SK-N-SH treated with all-trans-retinoic acid at 6 μM for 48 hours (cell line): ENCODE measurements around the gene SCN9A.

Source experiments
- ATAC-seq: fragments of 200-7000 bp; cut with Tn5 transposase; 3 replicates; pipeline ENCODE4 v1.9.1; 2020; ENCODE audit warnings: mild to moderate bottlenecking, moderate library complexity
- ARNTL ChIP-seq: fragments of 450-650 bp; formaldehyde crosslinking; IDR thresholded peaks from 2 replicates; pipeline ENCODE4 v1.5.0; 2020; ENCODE audit warnings: low read depth, mild to moderate bottlenecking, moderate library complexity, borderline replicate concordance
- BACH2 ChIP-seq: fragments of 250-450 bp; sonication (Bioruptor Pico); IDR thresholded peaks from 2 replicates; pipeline ENCODE4 v1.9.0; 2021; ENCODE audit warnings: mild to moderate bottlenecking, borderline replicate concordance
- CSDC2 ChIP-seq: fragments of 250-450 bp; sonication (Bioruptor Pico); IDR thresholded peaks from 2 replicates; pipeline ENCODE4 v1.5.0; 2020; ENCODE audit warnings: mild to moderate bottlenecking, moderate library complexity
- ESRRG ChIP-seq: fragments of 250-450 bp; sonication (Bioruptor Pico); IDR thresholded peaks from 2 replicates; pipeline ENCODE4 v1.6.1; 2021; ENCODE audit warnings: mild to moderate bottlenecking
- GLIS3 ChIP-seq: fragments of 250-450 bp; sonication (Bioruptor Pico); IDR thresholded peaks from 2 replicates; pipeline ENCODE4 v1.5.0; 2020; ENCODE audit warnings: mild to moderate bottlenecking, moderate library complexity
- ISL1 ChIP-seq: fragments of 250-450 bp; sonication (Bioruptor Pico); IDR thresholded peaks from 2 replicates; pipeline ENCODE4 v2.1.2; 2022; ENCODE audit warnings: mild to moderate bottlenecking, moderate library complexity
- OSR1 ChIP-seq: fragments of 250-450 bp; sonication (Bioruptor Pico); IDR thresholded peaks from 2 replicates; pipeline ENCODE4 v1.8.0; 2022; ENCODE audit warnings: moderate library complexity, mild to moderate bottlenecking, inconsistent platforms
- PATZ1 ChIP-seq: fragments of 250-450 bp; sonication (Bioruptor Pico); IDR thresholded peaks from 2 replicates; pipeline ENCODE4 v1.8.0; 2020; ENCODE audit warnings: mild to moderate bottlenecking, moderate library complexity, borderline replicate concordance
- POU6F1 ChIP-seq: fragments of 250-450 bp; sonication (Bioruptor Pico); IDR thresholded peaks from 2 replicates; pipeline ENCODE4 v1.8.0; 2021; ENCODE audit warnings: low read depth, mild to moderate bottlenecking, moderate library complexity, borderline replicate concordance
- PPARA ChIP-seq: fragments of 250-450 bp; sonication (Bioruptor Pico); IDR thresholded peaks from 2 replicates; pipeline ENCODE4 v1.5.0; 2020; ENCODE audit warnings: mild to moderate bottlenecking, borderline replicate concordance
- RARB ChIP-seq: fragments of 250-450 bp; sonication (Bioruptor Pico); IDR thresholded peaks from 2 replicates; pipeline ENCODE4 v1.8.0; 2021; ENCODE audit warnings: mild to moderate bottlenecking, moderate library complexity
- SNAI2 ChIP-seq: fragments of 250-450 bp; sonication (Bioruptor Pico); IDR thresholded peaks from 2 replicates; pipeline ENCODE4 v1.5.0; 2020; ENCODE audit warnings: mild to moderate bottlenecking, moderate library complexity
- TCF4 ChIP-seq: fragments of 250-450 bp; sonication (Bioruptor Pico); IDR thresholded peaks from 2 replicates; pipeline ENCODE4 v1.8.0; 2021; ENCODE audit warnings: mild to moderate bottlenecking, moderate library complexity, borderline replicate concordance
- ZC3H10 ChIP-seq: fragments of 250-450 bp; sonication (Bioruptor Pico); IDR thresholded peaks from 2 replicates; pipeline ENCODE4 v1.5.1; 2021; ENCODE audit warnings: mild to moderate bottlenecking, moderate library complexity
- ZFP3 ChIP-seq: fragments of 250-450 bp; sonication (Bioruptor Pico); IDR thresholded peaks from 2 replicates; pipeline ENCODE4 v1.5.0; 2020; ENCODE audit warnings: mild to moderate bottlenecking, moderate library complexity
- ZNF70 ChIP-seq: fragments of 450-650 bp; formaldehyde crosslinking; IDR thresholded peaks from 2 replicates; pipeline ENCODE4 v1.5.0; 2020; ENCODE audit warnings: mild to moderate bottlenecking, moderate library complexity
- ZNF8 ChIP-seq: fragments of 450-650 bp; formaldehyde crosslinking; IDR thresholded peaks from 2 replicates; pipeline ENCODE4 v1.5.0; 2020; ENCODE audit warnings: mild to moderate bottlenecking, moderate library complexity
- TF ChIP-seq, protein P1 (sequence below): fragments of 250-450 bp; sonication (Bioruptor Pico); IDR thresholded peaks from 2 replicates; pipeline ENCODE4 v1.5.1; 2021; ENCODE audit warnings: mild to moderate bottlenecking, moderate library complexity
- TF ChIP-seq, protein P2 (sequence below): fragments of 250-450 bp; sonication (Bioruptor Pico); IDR thresholded peaks from 2 replicates; pipeline ENCODE4 v1.5.1; 2020; ENCODE audit warnings: low read depth, mild to moderate bottlenecking, moderate library complexity

SCN9A gene

DNA sequence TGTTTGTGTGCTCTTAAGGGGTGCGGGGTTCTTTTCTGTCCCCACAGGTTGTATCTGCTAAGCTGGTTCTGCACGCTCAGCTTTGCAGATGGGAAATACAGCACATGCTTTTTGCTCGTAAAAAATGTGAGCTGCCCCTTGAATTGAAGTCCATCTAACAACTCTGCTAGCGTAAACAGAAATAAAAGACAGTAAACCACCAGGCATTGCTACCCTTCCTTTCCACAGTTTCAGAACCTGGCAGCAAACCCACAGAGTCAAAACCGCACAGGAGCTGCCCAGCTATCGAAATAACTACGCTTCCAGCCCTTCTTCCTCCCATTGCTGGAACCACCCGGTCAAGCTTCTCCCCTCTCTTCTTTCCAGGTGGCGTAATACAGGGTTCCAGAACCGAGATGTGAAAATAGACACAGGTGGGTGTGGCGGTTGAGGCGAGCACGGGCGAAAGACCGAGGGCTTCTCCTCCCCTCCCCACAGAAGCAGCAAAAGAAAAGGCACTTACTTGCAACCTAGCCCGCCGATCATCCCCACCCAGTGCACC is 479 bp downstream of the SCN9A start (continued):
- TF ChIP-seq, protein P1, sequence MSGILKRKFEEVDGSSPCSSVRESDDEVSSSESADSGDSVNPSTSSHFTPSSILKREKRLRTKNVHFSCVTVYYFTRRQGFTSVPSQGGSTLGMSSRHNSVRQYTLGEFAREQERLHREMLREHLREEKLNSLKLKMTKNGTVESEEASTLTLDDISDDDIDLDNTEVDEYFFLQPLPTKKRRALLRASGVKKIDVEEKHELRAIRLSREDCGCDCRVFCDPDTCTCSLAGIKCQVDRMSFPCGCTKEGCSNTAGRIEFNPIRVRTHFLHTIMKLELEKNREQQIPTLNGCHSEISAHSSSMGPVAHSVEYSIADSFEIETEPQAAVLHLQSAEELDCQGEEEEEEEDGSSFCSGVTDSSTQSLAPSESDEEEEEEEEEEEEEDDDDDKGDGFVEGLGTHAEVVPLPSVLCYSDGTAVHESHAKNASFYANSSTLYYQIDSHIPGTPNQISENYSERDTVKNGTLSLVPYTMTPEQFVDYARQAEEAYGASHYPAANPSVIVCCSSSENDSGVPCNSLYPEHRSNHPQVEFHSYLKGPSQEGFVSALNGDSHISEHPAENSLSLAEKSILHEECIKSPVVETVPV (CRISPR knock-in tag) = no peak
- no peak for TF ChIP-seq PPARA (CRISPR knock-in tag)
- TF ChIP-seq RARB (CRISPR knock-in tag) = no peak
- no peak for TF ChIP-seq TCF4 (CRISPR knock-in tag)
- no peak for TF ChIP-seq BACH2 (CRISPR knock-in tag)

GRCh38 chr2:166373951-166374350 is 1.8 kb downstream of the SCN9A start:
- TF ChIP-seq ZNF8 (CRISPR knock-in tag) (no peak), SNAI2 (no peak), ZC3H10 (CRISPR knock-in tag) (no peak), POU6F1 (CRISPR knock-in tag) (no peak)
- TF ChIP-seq, protein P2, sequence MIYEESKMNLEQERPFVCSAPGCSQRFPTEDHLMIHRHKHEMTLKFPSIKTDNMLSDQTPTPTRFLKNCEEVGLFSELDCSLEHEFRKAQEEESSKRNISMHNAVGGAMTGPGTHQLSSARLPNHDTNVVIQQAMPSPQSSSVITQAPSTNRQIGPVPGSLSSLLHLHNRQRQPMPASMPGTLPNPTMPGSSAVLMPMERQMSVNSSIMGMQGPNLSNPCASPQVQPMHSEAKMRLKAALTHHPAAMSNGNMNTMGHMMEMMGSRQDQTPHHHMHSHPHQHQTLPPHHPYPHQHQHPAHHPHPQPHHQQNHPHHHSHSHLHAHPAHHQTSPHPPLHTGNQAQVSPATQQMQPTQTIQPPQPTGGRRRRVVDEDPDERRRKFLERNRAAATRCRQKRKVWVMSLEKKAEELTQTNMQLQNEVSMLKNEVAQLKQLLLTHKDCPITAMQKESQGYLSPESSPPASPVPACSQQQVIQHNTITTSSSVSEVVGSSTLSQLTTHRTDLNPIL (CRISPR knock-in tag) = no peak
- ATAC-seq = peak; percentile 40

DNA sequence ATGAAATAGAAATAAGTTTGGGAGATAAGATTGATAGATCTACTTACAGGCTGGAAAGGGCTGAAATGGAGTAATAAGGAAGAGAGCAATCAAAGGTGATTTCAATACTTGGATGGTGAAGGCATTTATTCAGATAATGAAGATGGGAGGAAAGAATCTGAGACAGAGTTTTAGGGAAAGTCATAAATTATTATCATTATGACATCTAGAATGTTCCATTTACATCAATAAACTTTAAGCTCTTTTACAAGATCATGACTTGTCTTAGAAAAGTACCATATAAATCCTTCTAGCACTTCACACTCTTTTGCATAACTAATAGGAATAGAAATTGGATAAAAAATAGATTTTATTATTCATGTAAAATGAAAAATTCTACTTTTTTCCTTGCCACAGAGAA is 2.2 kb downstream of the SCN9A start:
- no peak for TF ChIP-seq ARNTL
- TF ChIP-seq, protein P1 (CRISPR knock-in tag) = no peak
- TF ChIP-seq RARB (CRISPR knock-in tag) = no peak
- no peak for TF ChIP-seq SNAI2
- TF ChIP-seq POU6F1 (CRISPR knock-in tag) = no peak
- no peak for TF ChIP-seq TCF4 (CRISPR knock-in tag)
- TF ChIP-seq ZFP3 (CRISPR knock-in tag) = no peak
- no peak for TF ChIP-seq BACH2 (CRISPR knock-in tag)
- no peak for TF ChIP-seq PATZ1 (CRISPR knock-in tag)
- TF ChIP-seq ZC3H10 (CRISPR knock-in tag) = no peak
- TF ChIP-seq GLIS3 = no peak
- no peak for TF ChIP-seq ZNF8 (CRISPR knock-in tag)
- TF ChIP-seq, protein P2 (CRISPR knock-in tag) = no peak
- no peak for TF ChIP-seq PPARA (CRISPR knock-in tag)
- TF ChIP-seq, all 23 proteins: peak for 0
- ATAC-seq = no peak

- ATAC-seq = no peak
- TF ChIP-seq BACH2 (CRISPR knock-in tag) = no peak
- no peak for TF ChIP-seq PATZ1 (CRISPR knock-in tag)
- no peak for TF ChIP-seq OSR1 (CRISPR knock-in tag)
- TF ChIP-seq ZC3H10 (CRISPR knock-in tag) = no peak
- TF ChIP-seq ESRRG (CRISPR knock-in tag) = no peak
- no peak for TF ChIP-seq ZNF70
- TF ChIP-seq, protein P2 (CRISPR knock-in tag) = no peak
- TF ChIP-seq CSDC2 (CRISPR knock-in tag) = no peak
- no peak for TF ChIP-seq PPARA (CRISPR knock-in tag)
- TF ChIP-seq ISL1 (CRISPR knock-in tag) = no peak
Observed at GRCh38 chr2:166373105-166373504, 2.6 kb downstream of the SCN9A start.
